ENCODE measurements around the gene GRAMD1A. TPM values are rescaled to one million over a fixed set of nuclear protein-coding genes. Genes with fewer than 3 reads are reported as not detected.

The GRAMD1A gene
- total and polyA plus RNA-seq, 11 donors: 21.8 to 64.5 (median 31.3) TPM

- TF ChIP-seq CTCF (IDR thresholded peaks at IDR 0.05) (no peak), POLR2A (IDR thresholded peaks at IDR 0.05) (no peak)
- Histone ChIP-seq H3K27ac (no peak overlapping the region), H3K9me3 (no peaks in the 10 kb centered on the region), H3K4me1 (no peaks in the 10 kb centered on the region), H3K36me3 (no peaks in the 10 kb centered on the region), H3K4me3 (no peak overlapping the region), H3K27me3 (peaks cover 0 to 7% (median 0%) of the 10 kb centered on the region in 9 donors)
- intact Hi-C loops (cut with DNase I): loop anchor here in 3 of 10 donors (10.0 kb wide), 1 partner anchor 74 kb away; the partner anchor contains the start of genes FXYD1 (in 3 of the 3) and LGI4 (in 3 of the 3)
- ATAC-seq: peak in 1 of 4 donors; percentile 24
- peak in 1 of 5 donors; percentile 56 for DNase-seq
- 87 to 91% (median 89%) methylated on average over 14 to 29 of the region's 29 CpGs for WGBS, 4 donors
These were observed 60.2 kb downstream of the GRAMD1A start for GRCh38 chr19:35060160-35060855.

- no peaks in the 10 kb centered on the region for H3K4me1 ChIP-seq
- ATAC-seq (no peak), DNase-seq (peak in 1 of 5 donors; percentile 28)
- H3K4me3 ChIP-seq: no peak overlapping the region
- TF ChIP-seq CTCF (IDR thresholded peaks at IDR 0.05): no peak
- WGBS, 4 donors: 63 to 72% (median 66%) methylated on average over 7 of the region's 7 CpGs
- H3K36me3 ChIP-seq: no peaks in the 10 kb centered on the region
- intact Hi-C loops (cut with DNase I): loop anchor here in 3 of 10 donors (10.0 kb wide), 1 partner anchor 73 kb away; the partner anchor contains the start of genes FXYD1 (in 3 of the 3) and LGI4 (in 3 of the 3)
- peaks cover 0 to 3% (median 0%) of the 10 kb centered on the region in 12 donors for H3K9me3 ChIP-seq
- peaks cover 0 to under 1% (median 0%) of the 10 kb centered on the region in 9 donors for H3K27me3 ChIP-seq
- no peak overlapping the region for H3K27ac ChIP-seq
These were observed 61.7 kb downstream of the GRAMD1A start for GRCh38 chr19:35061583-35062373.

GRCh38 chr19:35062942-35063341, 62.8 kb downstream of the GRAMD1A start:
- Histone ChIP-seq H3K27me3 (no peaks in the 10 kb centered on the region), H3K36me3 (no peaks in the 10 kb centered on the region), H3K27ac (no peak overlapping the region), H3K4me3 (no peak overlapping the region), H3K9me3 (peaks cover 0 to 3% (median 0%) of the 10 kb centered on the region in 12 donors), H3K4me1 (peaks cover 0 to 5% (median 0%) of the 10 kb centered on the region in 12 donors)
- WGBS, 4 donors: 85 to 93% (median 87%) methylated on average over 7 of the region's 7 CpGs
- TF ChIP-seq POLR2A (IDR thresholded peaks at IDR 0.05) (no peak), CTCF (IDR thresholded peaks at IDR 0.05) (no peak)
- intact Hi-C loops (cut with DNase I): loop anchor here in 3 of 10 donors (10.0 kb wide), 1 partner anchor 72 kb away; the partner anchor contains the start of genes FXYD1 (in 3 of the 3) and LGI4 (in 3 of the 3)
- DNase-seq: no peak
- ATAC-seq: no peak
